HepG2 (cell line): Measurements from ENCODE around the gene INTU. TPM values are rescaled to one million over a fixed set of nuclear protein-coding genes. Genes with fewer than 3 reads are reported as not detected.

Source experiments
- ATAC-seq: fragments of 200-7000 bp; cut with Tn5 transposase; 3 replicates; pipeline ENCODE4 v1.9.1; 2020; ENCODE audit warnings: mild to moderate bottlenecking, moderate library complexity
- BruUV-seq: library from RNA; stranded (reverse); fragments of 400-500 nt; replicated peaks from 2 replicates; lab custom pipeline; 2021; lab: Mats Ljungman, UMichigan
- CTCF ChIA-PET: fragments of 300-600 bp; formaldehyde crosslinking; extraction: SDS; loops from one replicate; lab custom pipeline; 2021; ENCODE audit warnings: low total read pairs, inconsistent platforms, low intra/inter-chr PET ratio; lab: Yijun Ruan, JAX
- POLR2A ChIA-PET: fragments of 350-600 bp; sonication (Branson Sonifier 250); formaldehyde crosslinking; loops from one replicate; lab custom pipeline; 2020; ENCODE audit warnings: antibody characterized with exemption, inconsistent platforms; lab: Yijun Ruan, JAX
- DNase-seq: peaks from one replicate; pipeline ENCODE4 v3.0.0-alpha.2; 2015; ENCODE audit warnings: low spot score
- FAIRE-seq: peaks from 3 replicates; lab custom pipeline; 2011; peaks lifted over from hg19 to GRCh38; lab: Jason Lieb, UNC
- H2AFZ ChIP-seq: one replicate; pipeline ENCODE4 v1.6.1; 2011; ENCODE audit warnings: low read length, inconsistent platforms
- H3K27ac ChIP-seq: fragments of 300-600 bp; 3 replicates; pipeline ENCODE4 v1.8.0; 2011; ENCODE audit warnings: mixed run types, mild to moderate bottlenecking, mixed read lengths, low read length, inconsistent platforms; ENCODE audit not compliant: insufficient read depth; ENCODE audit errors: extremely low read length
- H3K27me3 ChIP-seq, 2 experiments: fragments of 200-600 bp in 1 of 2; 2 replicates in 1 of 2; 3 replicates in 1 of 2; pipeline versions ENCODE4 v1.6.0 to v1.8.0; 2011; ENCODE audit warnings: low read length in 2 of 2, mild to moderate bottlenecking in 2 of 2, moderate library complexity in 2 of 2, inconsistent platforms in 1 of 2; ENCODE audit not compliant: insufficient read depth in 2 of 2, control insufficient read depth in 1 of 2
- H3K36me3 ChIP-seq, 2 experiments: fragments of 200-600 bp in 1 of 2; replicated peaks in 1 of 2; 2 replicates in 1 of 2; 3 replicates in 1 of 2; pipeline versions ENCODE4 v1.5.1 to v1.8.0; 2011; ENCODE audit warnings: low read length in 2 of 2, inconsistent platforms in 1 of 2; ENCODE audit not compliant: insufficient read depth in 2 of 2, control insufficient read depth in 1 of 2
- H3K4me1 ChIP-seq: 2 replicates; pipeline ENCODE4 v1.5.1; 2012; ENCODE audit warnings: low read length, inconsistent platforms; ENCODE audit not compliant: insufficient read depth
- H3K4me2 ChIP-seq: 2 replicates; pipeline ENCODE4 v1.6.0; 2011; ENCODE audit warnings: low read depth, low read length, inconsistent platforms
- H3K4me3 ChIP-seq, 3 experiments: fragments of 200-600 bp in 1 of 3; sonication (generic), shearing (Covaris generic) in 1 of 3; replicated peaks in 1 of 3; 2 replicates each; pipeline ENCODE4 v1.5.1; 2011 to 2016; ENCODE audit warnings: low read length in 3 of 3, inconsistent platforms in 2 of 3, low read depth in 2 of 3, mild to moderate bottlenecking in 2 of 3, control low read depth in 1 of 3, mixed read lengths in 1 of 3; ENCODE audit not compliant: insufficient read depth in 1 of 3
- H3K79me2 ChIP-seq: one replicate; pipeline ENCODE4 v1.6.1; 2011; ENCODE audit warnings: low read length, inconsistent platforms; ENCODE audit not compliant: insufficient read depth
- H3K9ac ChIP-seq: 2 replicates; pipeline ENCODE4 v1.6.0; 2011; ENCODE audit warnings: mild to moderate bottlenecking, low read depth, low read length, inconsistent platforms; ENCODE audit not compliant: insufficient read depth
- H3K9me3 ChIP-seq: 2 replicates; pipeline ENCODE4 v1.5.1; 2012; ENCODE audit warnings: mild to moderate bottlenecking, low read length
- H4K20me1 ChIP-seq: 2 replicates; pipeline ENCODE4 v1.6.0; 2011; ENCODE audit warnings: inconsistent platforms, mild to moderate bottlenecking, low read length, moderate library complexity; ENCODE audit not compliant: insufficient read depth
- AGO1 ChIP-seq: fragments of 200-400 bp; formaldehyde crosslinking; IDR thresholded peaks from 2 replicates; pipeline ENCODE4 v1.6.1; 2017; ENCODE audit warnings: mild to moderate bottlenecking, low read depth, low read length, moderate library complexity; ENCODE audit not compliant: poor library complexity, severe bottlenecking
- BATF2 ChIP-seq: sonication (generic); formaldehyde crosslinking; IDR thresholded peaks from 2 replicates; pipeline ENCODE4 v1.8.0; 2022; ENCODE audit warnings: mild to moderate bottlenecking, missing genetic modification reagents, moderate library complexity
- DNMT3B ChIP-seq: conservative IDR thresholded peaks from 2 replicates; pipeline ENCODE4 v1.6.1; 2016; ENCODE audit warnings: missing biosample characterization, control low read depth
- GPBP1L1 ChIP-seq: sonication (generic); formaldehyde crosslinking; IDR thresholded peaks from 2 replicates; pipeline ENCODE4 v1.5.0; 2020; ENCODE audit warnings: mild to moderate bottlenecking, missing genetic modification reagents
- HCFC1 ChIP-seq: fragments of 150-350 bp; IDR thresholded peaks from 2 replicates; pipeline ENCODE4 v1.6.1; 2014; ENCODE audit warnings: low read depth, low read length
- HES4 ChIP-seq: sonication (generic); formaldehyde crosslinking; IDR thresholded peaks from 2 replicates; pipeline ENCODE4 v1.9.0; 2021; ENCODE audit warnings: mild to moderate bottlenecking, missing genetic modification reagents, borderline replicate concordance
- MEIS1 ChIP-seq: sonication (generic); formaldehyde crosslinking; IDR thresholded peaks from 2 replicates; pipeline ENCODE4 v1.9.0; 2021; ENCODE audit warnings: mild to moderate bottlenecking, missing genetic modification reagents, moderate library complexity, borderline replicate concordance
- NFE2L1 ChIP-seq: sonication (generic); formaldehyde crosslinking; IDR thresholded peaks from 2 replicates; pipeline ENCODE4 v1.4.0; 2020; ENCODE audit warnings: missing genetic modification reagents, mild to moderate bottlenecking, borderline replicate concordance
- NFKBIZ ChIP-seq: IDR thresholded peaks from 2 replicates; pipeline ENCODE4 v1.6.1; 2018; ENCODE audit warnings: missing genetic modification reagents, missing compliant biosample characterization
- PHF21A ChIP-seq: sonication (generic); formaldehyde crosslinking; IDR thresholded peaks from 2 replicates; pipeline ENCODE4 v1.5.0; 2020; ENCODE audit warnings: mild to moderate bottlenecking, missing genetic modification reagents
- POLR2AphosphoS5 ChIP-seq: IDR thresholded peaks from 2 replicates; pipeline ENCODE4 v1.6.1; 2012; ENCODE audit warnings: low read depth, low read length
- RAD51 ChIP-seq: fragments of 450-650 bp; IDR thresholded peaks from 2 replicates; pipeline ENCODE4 v1.6.1; 2016; ENCODE audit warnings: borderline replicate concordance
- RBAK ChIP-seq: sonication (generic); formaldehyde crosslinking; IDR thresholded peaks from 2 replicates; pipeline ENCODE4 v1.5.1; 2020; ENCODE audit warnings: mild to moderate bottlenecking, missing genetic modification reagents
- ZBTB26 ChIP-seq: IDR thresholded peaks from 2 replicates; pipeline ENCODE4 v1.6.1; 2016; ENCODE audit warnings: missing compliant biosample characterization, missing genetic modification reagents, borderline replicate concordance
- ZFP62 ChIP-seq: sonication (generic); formaldehyde crosslinking; IDR thresholded peaks from 2 replicates; pipeline ENCODE4 v1.4.0; 2020; ENCODE audit warnings: missing genetic modification reagents
- ZNF12 ChIP-seq: sonication (generic); formaldehyde crosslinking; IDR thresholded peaks from 2 replicates; pipeline ENCODE4 v1.5.0; 2020; ENCODE audit warnings: missing genetic modification reagents
- ZNF530 ChIP-seq: sonication (generic); formaldehyde crosslinking; IDR thresholded peaks from 2 replicates; pipeline ENCODE4 v1.5.0; 2020; ENCODE audit warnings: low read depth, mild to moderate bottlenecking, missing genetic modification reagents
- WGBS: methylation state at CpG from one replicate; pipeline ENCODE4 v1.1.6; 2017; ENCODE audit warnings: low lambda C conversion rate; 5-methylcytosine and 5-hydroxymethylcytosine counted together
- in situ Hi-C: cut with HindIII; loops from 2 replicates; pipeline ENCODE4 v1.10.0; 2017; ENCODE audit warnings: low pct_unique_long_range_greater_than_20kb; ENCODE audit not compliant: extremely low pct_ligation_motif_present
- intact Hi-C: fragments of 100-400 bp; cut with micrococcal nuclease; formaldehyde crosslinking; loops from one replicate; pipeline ENCODE4 v1.10.0; 2022; ENCODE audit not compliant: unreplicated experiment
- polyA plus RNA-seq, 8 experiments: library from polyadenylated mRNA; depleted of rRNA in 3 of 8; stranded (reverse) in 7 of 8; unstranded in 1 of 8; fragments of >200 nt; fragmentation: Illumina TruSeq in 4 of 8; extraction: Trizol in 4 of 8; gene quantifications; 2 replicates each; pipeline versions ENCODE4 v1.2.1 to v1.2.3, GENCODE V29; 2011 to 2016; ENCODE audit warnings: low read depth in 4 of 8, missing spikeins in 1 of 8, mixed read lengths in 1 of 8; ENCODE audit not compliant: insufficient read depth in 1 of 8
- total RNA-seq, 5 experiments: library from RNA; depleted of rRNA; stranded (reverse); fragments of >200 nt; fragmentation: Illumina TruSeq; extraction: Trizol; gene quantifications; 2 replicates each; pipeline ENCODE4 v1.2.3, GENCODE V29; 2016; ENCODE audit warnings: low read depth in 1 of 5

INTU gene
- total and polyA plus RNA-seq, 2 of the 13 experiments (the other 11 are each of a cell fraction or from before 2014, with no cell fraction given), result 5.3 to 6.2 TPM

GRCh38 chr4:127610488-127610887 is 22.3 kb upstream of the INTU start:
- BruUV-seq, result no TSS peak
- POLR2A ChIA-PET, result no interaction called here
- Histone ChIP-seq H3K9ac (no peak overlapping the region), H3K4me2 (no peak overlapping the region), H4K20me1 (no peaks in the 10 kb centered on the region), H3K79me2 (no peaks in the 10 kb centered on the region), H3K4me3 (no peak overlapping the region), H3K27ac (no peak overlapping the region), H3K36me3 (no peaks in the 10 kb centered on the region), H3K4me1 (no peaks in the 10 kb centered on the region), H2AFZ (no peak overlapping the region), H3K9me3 (no peaks in the 10 kb centered on the region), H3K27me3 (peaks cover 0 to 8% of the 10 kb centered on the region in 2 experiments; a peak in 1 of 5 replicates)
- in situ Hi-C loops, result no loop called here
- CTCF ChIA-PET, result no interaction called here
- intact Hi-C loops, result no loop called here
- no peak for ATAC-seq
- FAIRE-seq, result no peak
- 44% methylated on average over 3 of the region's 3 CpGs for WGBS
- no peak for TF ChIP-seq HES4 (CRISPR knock-in tag)
- no peak for TF ChIP-seq AGO1
- TF ChIP-seq ZNF530 (CRISPR knock-in tag), result no peak
- TF ChIP-seq RBAK, result no peak
- no peak for DNase-seq

GRCh38 chr4:127616898-127617297 is 15.9 kb upstream of the INTU start:
- ATAC-seq (no peak), FAIRE-seq (no peak), DNase-seq (no peak)
- H3K27ac ChIP-seq, result no peak overlapping the region
- no TSS peak for BruUV-seq
- intact Hi-C loops (no loop called here), in situ Hi-C loops (no loop called here)
- 10% methylated on average over 2 of the region's 2 CpGs for WGBS
- no peak overlapping the region for H2AFZ ChIP-seq
- no peaks in the 10 kb centered on the region for H3K4me1 ChIP-seq
- H3K27me3 ChIP-seq, result peaks cover 0 to 12% of the 10 kb centered on the region in 2 experiments; a peak in 2 of 5 replicates
- TF ChIP-seq MEIS1, result no peak
- no peak for TF ChIP-seq HCFC1
- no peak for TF ChIP-seq DNMT3B (CRISPR knock-in tag)
- no peak for TF ChIP-seq ZBTB26 (CRISPR knock-in tag)
- no peak for TF ChIP-seq RAD51
- no peak for TF ChIP-seq GPBP1L1 (CRISPR knock-in tag)
- TF ChIP-seq NFE2L1 (CRISPR knock-in tag), result no peak
- TF ChIP-seq ZFP62 (CRISPR knock-in tag), result no peak
- TF ChIP-seq PHF21A, result no peak
- TF ChIP-seq POLR2AphosphoS5, result no peak
- no peak for TF ChIP-seq BATF2 (CRISPR knock-in tag)
- TF ChIP-seq NFKBIZ (CRISPR knock-in tag), result no peak
- TF ChIP-seq ZNF12 (CRISPR knock-in tag), result no peak
- no peak overlapping the region for H3K4me2 ChIP-seq
- no peak overlapping the region for H3K4me3 ChIP-seq
- ChIA-PET POLR2A (no interaction called here), CTCF (no interaction called here)
- no peaks in the 10 kb centered on the region for H3K79me2 ChIP-seq
- no peaks in the 10 kb centered on the region for H3K36me3 ChIP-seq
- no peak overlapping the region for H3K9ac ChIP-seq
- no peaks in the 10 kb centered on the region for H4K20me1 ChIP-seq
- H3K9me3 ChIP-seq, result no peaks in the 10 kb centered on the region
